ENCODE data around the gene STMP1.

DNA sequence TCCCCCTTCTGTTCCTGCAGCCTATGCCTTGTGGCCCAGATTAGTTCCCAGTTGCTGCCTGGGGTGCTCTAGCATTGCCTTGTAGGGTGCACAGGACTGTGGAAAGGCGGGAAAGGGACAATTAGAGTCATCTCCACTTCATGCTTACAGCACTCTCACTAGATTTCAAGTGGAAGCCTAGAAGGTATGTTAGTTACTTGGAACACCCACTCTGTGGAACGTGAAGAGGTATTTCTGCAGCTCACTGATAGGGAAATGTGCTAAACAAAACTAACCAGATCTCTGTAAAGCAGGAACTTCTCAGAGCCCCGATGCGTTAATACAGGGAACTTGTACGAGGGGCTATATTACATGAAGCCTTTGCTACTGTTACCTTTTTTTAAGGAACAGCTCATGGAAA is 19.4 kb downstream of the STMP1 start:
- no peak for TF ChIP-seq EP300 (IDR thresholded peaks at IDR 0.05)
- no peak for TF ChIP-seq POLR2AphosphoS5 (IDR thresholded peaks at IDR 0.05)

Measured in sigmoid colon (tissue), 4 donors.